Mammary epithelial cell (primary cell): Measurements from ENCODE around the gene RUSC1.

ENCODE experiments used
- CTCF ChIP-seq, 2 donors: IDR thresholded peaks in 1 of 2; conservative IDR thresholded peaks in 1 of 2; 2 replicates each; pipeline ENCODE4 v1.5.1; 2011 to 2012; ENCODE audit warnings: inconsistent platforms in 2 of 2, low read length in 2 of 2, mild to moderate bottlenecking in 2 of 2, control low read depth in 1 of 2, low read depth in 1 of 2; ENCODE audit not compliant: insufficient read depth in 1 of 2; ENCODE audit errors: extremely low read depth in 1 of 2
- EZH2 ChIP-seq: IDR thresholded peaks from 2 replicates; pipeline ENCODE4 v1.6.1; 2012; ENCODE audit warnings: low read length, inconsistent platforms, borderline replicate concordance

GRCh38 chr1:155321639-155322503 is 1.2 kb downstream of the RUSC1 start:
- TF ChIP-seq CTCF (conservative IDR thresholded peaks at IDR 0.05 in 1 of 2, IDR thresholded peaks at IDR 0.05 in 1 of 2; ENCODE audit: extremely low read depth in 1 of 2, insufficient read depth in 1 of 2, low read depth in 1 of 2, low read length in 2 of 2) (no peak), EZH2 (no peak)
